HEK293 (cell line): ENCODE data around the gene CCKAR.

ENCODE experiments used
- BCL11A ChIP-seq: fragments of 450-650 bp; formaldehyde crosslinking; IDR thresholded peaks from 2 replicates; pipeline ENCODE4 v1.5.1; 2016; ENCODE audit warnings: low read depth, missing biosample characterization, missing genetic modification characterization
- CTCF ChIP-seq: fragments of 450-650 bp; formaldehyde crosslinking; IDR thresholded peaks from 2 replicates; pipeline ENCODE4 v1.5.1; 2016; ENCODE audit warnings: missing biosample characterization, missing genetic modification characterization
- GFI1B ChIP-seq: fragments of 450-650 bp; formaldehyde crosslinking; IDR thresholded peaks from 2 replicates; pipeline ENCODE4 v1.5.1; 2016; ENCODE audit warnings: missing biosample characterization, missing genetic modification characterization
- YY2 ChIP-seq: fragments of 450-650 bp; formaldehyde crosslinking; IDR thresholded peaks from 2 replicates; pipeline ENCODE4 v1.5.1; 2016; ENCODE audit warnings: missing biosample characterization, missing genetic modification characterization
- ZFP69B ChIP-seq: fragments of 450-650 bp; formaldehyde crosslinking; IDR thresholded peaks from 2 replicates; pipeline ENCODE4 v1.5.1; 2016; ENCODE audit warnings: missing biosample characterization, missing genetic modification characterization
- ZNF121 ChIP-seq: fragments of 450-650 bp; formaldehyde crosslinking; IDR thresholded peaks from 2 replicates; pipeline ENCODE4 v1.5.1; 2016; ENCODE audit warnings: missing biosample characterization, missing genetic modification characterization
- ZNF133 ChIP-seq: fragments of 450-650 bp; formaldehyde crosslinking; IDR thresholded peaks from 2 replicates; pipeline ENCODE4 v1.5.1; 2016; ENCODE audit warnings: missing biosample characterization, missing genetic modification characterization
- ZNF274 ChIP-seq, 2 experiments: fragments of 200-500 bp in 1 of 2; fragments of 450-650 bp in 1 of 2; sonication (Bioruptor generic) in 1 of 2; formaldehyde crosslinking in 1 of 2; IDR thresholded peaks; 2 replicates each; pipeline versions ENCODE4 v1.5.1 to v1.6.1; 2014 to 2016; ENCODE audit warnings: borderline replicate concordance in 1 of 2, inconsistent platforms in 1 of 2, low read length in 1 of 2, missing biosample characterization in 1 of 2, missing genetic modification characterization in 1 of 2
- ZNF280D ChIP-seq: fragments of 450-650 bp; formaldehyde crosslinking; IDR thresholded peaks from 2 replicates; pipeline ENCODE4 v1.5.1; 2016; ENCODE audit warnings: missing biosample characterization, missing genetic modification characterization
- ZNF354C ChIP-seq: fragments of 450-650 bp; formaldehyde crosslinking; IDR thresholded peaks from 2 replicates; pipeline ENCODE4 v1.5.1; 2016; ENCODE audit warnings: missing biosample characterization, missing genetic modification characterization, low read depth, borderline replicate concordance
- ZNF639 ChIP-seq: fragments of 450-650 bp; formaldehyde crosslinking; IDR thresholded peaks from 2 replicates; pipeline ENCODE4 v1.5.1; 2016; ENCODE audit warnings: missing biosample characterization, missing genetic modification characterization
- TF ChIP-seq, protein P1 (sequence below): fragments of 450-650 bp; formaldehyde crosslinking; IDR thresholded peaks from 2 replicates; pipeline ENCODE4 v1.5.1; 2016; ENCODE audit warnings: missing biosample characterization, missing genetic modification characterization, low read depth
- TF ChIP-seq, protein P2 (sequence below): fragments of 450-650 bp; formaldehyde crosslinking; IDR thresholded peaks from 2 replicates; pipeline ENCODE4; 2016; ENCODE audit warnings: missing biosample characterization, missing genetic modification characterization

- no peak for TF ChIP-seq ZNF280D (tag by site-specific recombination)
- no peak for TF ChIP-seq CTCF (tag by site-specific recombination)
- TF ChIP-seq BCL11A (tag by site-specific recombination), result no peak
- no peak for TF ChIP-seq GFI1B (tag by site-specific recombination)
- TF ChIP-seq YY2, result no peak
- TF ChIP-seq ZFP69B (tag by site-specific recombination), result no peak
- TF ChIP-seq, protein P1, sequence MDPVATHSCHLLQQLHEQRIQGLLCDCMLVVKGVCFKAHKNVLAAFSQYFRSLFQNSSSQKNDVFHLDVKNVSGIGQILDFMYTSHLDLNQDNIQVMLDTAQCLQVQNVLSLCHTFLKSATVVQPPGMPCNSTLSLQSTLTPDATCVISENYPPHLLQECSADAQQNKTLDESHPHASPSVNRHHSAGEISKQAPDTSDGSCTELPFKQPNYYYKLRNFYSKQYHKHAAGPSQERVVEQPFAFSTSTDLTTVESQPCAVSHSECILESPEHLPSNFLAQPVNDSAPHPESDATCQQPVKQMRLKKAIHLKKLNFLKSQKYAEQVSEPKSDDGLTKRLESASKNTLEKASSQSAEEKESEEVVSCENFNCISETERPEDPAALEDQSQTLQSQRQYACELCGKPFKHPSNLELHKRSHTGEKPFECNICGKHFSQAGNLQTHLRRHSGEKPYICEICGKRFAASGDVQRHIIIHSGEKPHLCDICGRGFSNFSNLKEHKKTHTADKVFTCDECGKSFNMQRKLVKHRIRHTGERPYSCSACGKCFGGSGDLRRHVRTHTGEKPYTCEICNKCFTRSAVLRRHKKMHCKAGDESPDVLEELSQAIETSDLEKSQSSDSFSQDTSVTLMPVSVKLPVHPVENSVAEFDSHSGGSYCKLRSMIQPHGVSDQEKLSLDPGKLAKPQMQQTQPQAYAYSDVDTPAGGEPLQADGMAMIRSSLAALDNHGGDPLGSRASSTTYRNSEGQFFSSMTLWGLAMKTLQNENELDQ, result no peak
- TF ChIP-seq ZNF274 (IDR thresholded peaks at IDR 0.05; ENCODE audit: low read length), result no peak
- TF ChIP-seq ZNF274 (tag by site-specific recombination; IDR thresholded peaks at IDR 0.05; ENCODE audit: borderline replicate concordance), result no peak
- TF ChIP-seq ZNF639, result no peak
- no peak for TF ChIP-seq ZNF354C
- no peak for TF ChIP-seq ZNF133 (tag by site-specific recombination)
- TF ChIP-seq, protein P2, sequence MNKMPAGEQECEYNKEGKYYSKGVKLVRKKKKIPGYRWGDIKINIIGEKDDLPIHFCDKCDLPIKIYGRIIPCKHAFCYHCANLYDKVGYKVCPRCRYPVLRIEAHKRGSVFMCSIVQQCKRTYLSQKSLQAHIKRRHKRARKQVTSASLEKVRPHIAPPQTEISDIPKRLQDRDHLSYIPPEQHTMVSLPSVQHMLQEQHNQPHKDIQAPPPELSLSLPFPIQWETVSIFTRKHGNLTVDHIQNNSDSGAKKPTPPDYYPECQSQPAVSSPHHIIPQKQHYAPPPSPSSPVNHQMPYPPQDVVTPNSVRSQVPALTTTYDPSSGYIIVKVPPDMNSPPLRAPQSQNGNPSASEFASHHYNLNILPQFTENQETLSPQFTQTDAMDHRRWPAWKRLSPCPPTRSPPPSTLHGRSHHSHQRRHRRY, result no peak
- no peak for TF ChIP-seq ZNF121 (tag by site-specific recombination)
Observed at GRCh38 chr4:26466578-26467270, 23.6 kb downstream of the CCKAR start.
